Kidney (tissue), 14 donors: ENCODE results near the gene QSOX1. TPM values are rescaled to one million over a fixed set of nuclear protein-coding genes. Genes with fewer than 3 reads are reported as not detected.

ENCODE experiments used
- DNase-seq, 5 donors: peaks; one replicate each; pipeline ENCODE4 v3.0.0-alpha.2; 2013 to 2020
- FAIRE-seq: peaks from 2 replicates; lab custom pipeline; 2012; peaks lifted over from hg19 to GRCh38; lab: Jason Lieb, UNC
- H3K27ac ChIP-seq, 2 donors: one replicate each; pipeline ENCODE4 v1.7.0; 2013; ENCODE audit warnings: low read depth in 2 of 2, low read length in 2 of 2, inconsistent platforms in 1 of 2
- H3K27me3 ChIP-seq: one replicate; pipeline ENCODE4 v1.7.1; 2013; ENCODE audit warnings: low read length, inconsistent platforms; ENCODE audit not compliant: control insufficient read depth, insufficient read depth
- H3K36me3 ChIP-seq, 3 donors: one replicate each; pipeline versions ENCODE4 v1.7.0 to v1.7.1; 2013; ENCODE audit warnings: low read length in 3 of 3, control low read depth in 1 of 3, inconsistent platforms in 1 of 3; ENCODE audit not compliant: insufficient read depth in 3 of 3, control insufficient read depth in 2 of 3
- H3K4me1 ChIP-seq, 3 donors: one replicate each; pipeline versions ENCODE4 v1.7.0 to v1.7.1; 2013; ENCODE audit warnings: low read length in 3 of 3, inconsistent platforms in 1 of 3, low read depth in 1 of 3; ENCODE audit not compliant: control insufficient read depth in 2 of 3, insufficient read depth in 2 of 3
- H3K4me3 ChIP-seq, 3 donors: one replicate each; pipeline versions ENCODE4 v1.7.0 to v1.8.1; 2013; ENCODE audit warnings: low read length in 3 of 3, control low read depth in 1 of 3, inconsistent platforms in 1 of 3
- H3K9ac ChIP-seq, 3 donors: one replicate each; pipeline versions ENCODE4 v1.7.0 to v1.7.1; 2013; ENCODE audit warnings: low read length in 3 of 3, control low read depth in 1 of 3, inconsistent platforms in 1 of 3
- H3K9me3 ChIP-seq, 3 donors: one replicate each; pipeline versions ENCODE4 v1.7.0 to v1.7.1; 2013; ENCODE audit warnings: low read length in 3 of 3, control low read depth in 1 of 3, inconsistent platforms in 1 of 3; ENCODE audit not compliant: control insufficient read depth in 2 of 3, insufficient read depth in 1 of 3
- intact Hi-C: fragments of 100-400 bp; cut with DNase I; formaldehyde crosslinking; loops from one replicate; pipeline ENCODE4 v1.11.1; 2022
- polyA plus RNA-seq: library from polyadenylated mRNA; stranded (reverse); fragments of 350-450 nt; fragmentation: Illumina TruSeq; extraction: RNeasy Lipid Tissue Mini Kit (QIAGEN cat#74804); gene quantifications from one replicate; pipeline ENCODE4 v1.2.3, GENCODE V29; 2014; ENCODE audit warnings: low read depth, low replicate concordance; ENCODE audit not compliant: insufficient read depth
- total RNA-seq: library from RNA; stranded (reverse); fragmentation: NEBNext Ultra II Directional; extraction: Animal tissue kit (Norgen Biotek cat#: 25700); gene quantifications from one replicate; pipeline ENCODE4 v1.2.1, GENCODE V29; 2021
- TF ChIP-seq, protein P1 (sequence below): IDR thresholded peaks from 3 replicates; pipeline ENCODE4 v1.5.1; 2012; ENCODE audit warnings: mild to moderate bottlenecking, moderate library complexity, borderline replicate concordance; ENCODE audit not compliant: insufficient read depth; ENCODE audit errors: extremely low read depth
- donor health status: control.
- donor health status: control.
- donor health status: control.
- donor health status: control.
- donor health status: control.
- donor health status: DM: yes; HTN: yes; CAD: no.
- donor health status: Normal renal cell carcinoma (clear cell type).

Gene QSOX1
- total and polyA plus RNA-seq, 2 donors from 2014 or later = 94.5 to 111 TPM

DNA sequence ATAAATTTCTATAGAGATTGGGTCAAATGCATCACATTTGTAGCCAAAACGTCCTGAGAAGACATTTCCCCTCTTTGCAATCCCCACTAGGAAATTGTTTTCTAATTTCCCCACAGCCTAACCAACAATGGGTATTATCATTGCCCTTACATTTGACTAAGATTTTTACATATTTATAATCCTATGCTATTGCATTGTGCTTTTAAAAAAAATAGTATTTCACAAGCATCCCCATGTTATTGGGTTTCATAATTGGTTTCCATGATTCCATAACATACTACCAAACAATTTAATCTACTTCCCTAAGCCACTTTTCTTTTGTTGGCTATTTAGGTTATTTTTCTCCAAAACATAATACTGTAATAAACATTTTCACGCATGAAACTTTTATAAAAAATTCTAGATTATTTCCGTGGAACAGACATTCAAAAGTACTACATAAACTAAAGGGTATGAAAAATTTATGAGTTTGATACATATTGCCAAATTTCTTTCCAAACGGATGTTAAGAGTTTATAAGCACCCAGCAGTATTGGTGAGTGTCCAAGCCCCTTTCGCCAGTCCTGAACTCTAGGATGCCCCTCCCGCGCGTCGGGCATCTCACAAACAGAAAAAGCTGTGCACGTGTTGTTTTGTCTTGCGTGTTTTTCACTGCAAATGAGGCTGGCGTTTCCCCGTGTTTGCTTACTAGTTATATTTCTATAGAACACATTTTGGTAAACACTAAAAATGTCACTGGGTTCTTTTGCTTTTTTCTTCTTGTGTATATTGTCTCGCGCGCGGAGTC is 73.4 kb downstream of the QSOX1 start:
- no peak overlapping the region for H3K27ac ChIP-seq
- H3K9me3 ChIP-seq = no peaks in the 10 kb centered on the region
- TF ChIP-seq, protein P1, sequence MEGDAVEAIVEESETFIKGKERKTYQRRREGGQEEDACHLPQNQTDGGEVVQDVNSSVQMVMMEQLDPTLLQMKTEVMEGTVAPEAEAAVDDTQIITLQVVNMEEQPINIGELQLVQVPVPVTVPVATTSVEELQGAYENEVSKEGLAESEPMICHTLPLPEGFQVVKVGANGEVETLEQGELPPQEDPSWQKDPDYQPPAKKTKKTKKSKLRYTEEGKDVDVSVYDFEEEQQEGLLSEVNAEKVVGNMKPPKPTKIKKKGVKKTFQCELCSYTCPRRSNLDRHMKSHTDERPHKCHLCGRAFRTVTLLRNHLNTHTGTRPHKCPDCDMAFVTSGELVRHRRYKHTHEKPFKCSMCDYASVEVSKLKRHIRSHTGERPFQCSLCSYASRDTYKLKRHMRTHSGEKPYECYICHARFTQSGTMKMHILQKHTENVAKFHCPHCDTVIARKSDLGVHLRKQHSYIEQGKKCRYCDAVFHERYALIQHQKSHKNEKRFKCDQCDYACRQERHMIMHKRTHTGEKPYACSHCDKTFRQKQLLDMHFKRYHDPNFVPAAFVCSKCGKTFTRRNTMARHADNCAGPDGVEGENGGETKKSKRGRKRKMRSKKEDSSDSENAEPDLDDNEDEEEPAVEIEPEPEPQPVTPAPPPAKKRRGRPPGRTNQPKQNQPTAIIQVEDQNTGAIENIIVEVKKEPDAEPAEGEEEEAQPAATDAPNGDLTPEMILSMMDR = no peak
- FAIRE-seq = no peak
- DNase-seq = peak in 1 of 5 donors; percentile 37
- no peak overlapping the region for H3K9ac ChIP-seq
- peaks cover 57% of the 10 kb centered on the region for H3K27me3 ChIP-seq
- intact Hi-C loops = no loop called here
- no peak overlapping the region for H3K4me3 ChIP-seq
- H3K4me1 ChIP-seq = peaks cover 0 to 20% (median 0%) of the 10 kb centered on the region in 3 donors
- H3K36me3 ChIP-seq = no peaks in the 10 kb centered on the region

DNA sequence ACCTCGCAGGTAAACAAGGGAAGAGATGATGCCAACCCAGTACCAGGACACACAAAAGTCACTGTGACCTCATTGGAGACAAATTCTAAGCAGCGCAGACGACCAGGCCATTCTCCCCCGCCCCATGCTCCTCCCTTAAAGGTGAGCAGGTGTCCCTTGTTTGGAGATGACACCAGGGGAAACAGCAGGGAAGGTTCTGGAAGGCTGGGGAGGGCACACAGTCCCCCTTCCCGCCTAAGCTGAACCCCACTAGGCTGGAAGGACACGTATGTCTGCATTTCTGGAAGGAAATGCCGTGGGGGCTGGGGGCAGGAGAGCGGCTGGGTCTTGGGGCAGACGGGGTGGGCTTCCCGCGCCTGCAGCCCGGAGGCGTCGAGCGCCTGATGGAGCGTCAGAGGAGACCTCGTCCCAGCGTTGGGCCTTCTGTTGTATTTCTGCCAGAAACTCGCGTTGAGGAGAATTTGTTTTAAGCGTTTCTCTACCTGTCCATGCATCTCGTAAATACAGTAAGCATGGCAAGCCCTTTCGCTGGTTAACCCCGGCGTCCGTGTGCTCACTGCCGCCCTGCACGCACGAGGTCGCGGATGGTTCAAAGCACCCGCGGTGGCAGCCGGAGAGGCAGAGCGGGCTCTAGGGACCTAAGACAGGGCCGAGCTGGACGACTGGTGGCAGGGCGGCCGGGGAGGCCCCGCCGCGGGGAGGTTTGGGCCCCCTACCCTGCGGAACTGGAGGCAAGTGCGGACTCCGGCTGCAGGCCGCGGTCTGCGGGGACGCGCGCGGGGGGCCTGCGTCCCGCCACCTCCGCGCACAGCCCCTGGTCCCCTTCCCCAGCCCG is 74.2 kb downstream of the QSOX1 start:
- FAIRE-seq (no peak), DNase-seq (peak in 3 of 5 donors; percentile 48 to 73 (median 54))

DNA sequence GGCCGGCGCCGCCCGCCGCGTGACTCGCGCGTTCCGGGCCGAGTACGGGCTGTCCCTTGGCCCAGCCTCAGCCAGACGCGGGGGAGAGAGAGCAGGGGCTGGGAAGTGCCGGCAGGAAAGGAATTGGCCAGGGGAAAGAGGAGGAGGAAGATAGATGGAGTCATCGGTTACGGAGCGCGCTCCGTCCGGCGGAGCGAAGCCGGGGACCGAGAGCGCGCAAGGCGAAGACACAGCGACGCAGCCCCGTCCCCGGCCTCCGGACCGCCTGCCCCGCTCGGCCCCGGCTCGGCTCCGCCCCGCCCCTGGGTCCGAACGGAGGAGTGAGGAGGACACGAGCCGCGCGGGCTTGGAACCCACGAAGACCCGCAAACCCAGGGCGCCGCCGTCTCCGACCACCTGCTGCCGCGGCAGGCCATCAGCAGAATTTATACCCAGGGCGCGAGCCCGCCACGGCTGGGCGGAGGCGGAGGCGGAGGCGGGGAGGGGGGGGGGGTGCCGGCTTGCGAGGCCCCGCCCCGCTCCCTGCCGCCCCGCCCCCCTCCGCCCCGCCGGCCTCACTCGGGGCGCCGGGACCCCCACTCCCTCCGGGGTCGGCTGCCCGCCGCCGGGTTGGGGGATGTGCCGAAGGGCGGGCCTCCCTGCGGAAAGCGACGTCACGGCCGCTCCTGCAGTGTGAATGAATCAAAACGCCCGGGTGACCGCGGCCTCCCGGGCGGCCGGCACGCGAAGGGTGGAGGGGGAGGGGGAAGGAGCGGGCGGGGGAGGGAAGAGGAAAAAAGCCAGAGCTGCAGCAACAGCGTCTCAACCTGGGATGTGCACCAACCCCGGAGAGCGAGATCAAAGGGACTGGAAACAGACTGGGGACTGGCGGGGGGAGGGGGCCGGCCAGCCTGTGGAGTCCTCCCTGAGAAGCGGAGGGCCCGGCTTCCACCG is 75.1 kb downstream of the QSOX1 start, which contains the start of gene LHX4:
Gene LHX4 (plus strand): TSS at position 782 of the 933 bp plus-strand sequence. CDS start 266 bp downstream, outside the sequence.
- no peaks in the 10 kb centered on the region for H3K9me3 ChIP-seq
- intact Hi-C loops = no loop called here
- no peak within 1 kb of the TSS for H3K9ac ChIP-seq
- no peaks in the 10 kb centered on the region for H3K36me3 ChIP-seq
- no peak for FAIRE-seq
- no peak within 1 kb of the TSS for H3K27ac ChIP-seq
- peaks cover 0 to 32% (median 6%) of the 10 kb centered on the region in 3 donors for H3K4me1 ChIP-seq
- H3K4me3 ChIP-seq = peak within 1 kb of the TSS in 2 of 3 donors; percentile 44 to 55
- DNase-seq = peak; percentile 64 to 90 (median 77)
- peaks cover 61% of the 10 kb centered on the region for H3K27me3 ChIP-seq
- TF ChIP-seq, protein P1 = no peak

More for the DNA sequence above, 74.2 kb downstream of the QSOX1 start:
- Histone ChIP-seq H3K9me3 (no peaks in the 10 kb centered on the region), H3K27me3 (peaks cover 58% of the 10 kb centered on the region), H3K4me3 (peak overlapping the region in 1 of 3 donors; percentile 44), H3K4me1 (peaks cover 0 to 26% (median 0%) of the 10 kb centered on the region in 3 donors), H3K9ac (no peak overlapping the region), H3K36me3 (no peaks in the 10 kb centered on the region), H3K27ac (no peak overlapping the region)
- TF ChIP-seq, protein P1 = no peak
- intact Hi-C loops = no loop called here
